Small intestine (tissue), 7 donors: ENCODE measurements around the gene SLC37A4. TPM values are rescaled to one million over a fixed set of nuclear protein-coding genes. Genes with fewer than 3 reads are reported as not detected.
A peak's percentile ranks its signal among the peaks of the same experiment; 100 is the strongest.
"Not testable (repeated sequence)": the region's sequence is repeated elsewhere in the genome, so short reads cannot be mapped to it uniquely, and the experiment has no call there.

Experiments
- DNase-seq, 2 donors: peaks; one replicate each; pipeline versions ENCODE4 v3.0.0 to v3.0.0-alpha.2; 2013
- FAIRE-seq: peaks from 2 replicates; lab custom pipeline; 2012; peaks lifted over from hg19 to GRCh38; lab: Jason Lieb, UNC
- H3K27ac ChIP-seq, 3 donors: one replicate each; pipeline ENCODE4 v1.5.1; 2013; ENCODE audit warnings: low read length in 2 of 3, mild to moderate bottlenecking in 2 of 3, control low read depth in 1 of 3, inconsistent platforms in 1 of 3, low read depth in 1 of 3, moderate library complexity in 1 of 3
- H3K27me3 ChIP-seq, 3 donors: one replicate each; pipeline ENCODE4 v1.6.1; 2013; ENCODE audit warnings: low read length in 3 of 3, inconsistent platforms in 1 of 3; ENCODE audit not compliant: control insufficient read depth in 3 of 3, insufficient read depth in 3 of 3
- H3K36me3 ChIP-seq, 3 donors: one replicate each; pipeline ENCODE4 v1.6.1; 2013; ENCODE audit warnings: low read length in 3 of 3, inconsistent platforms in 1 of 3, low read depth in 1 of 3, mild to moderate bottlenecking in 1 of 3, moderate library complexity in 1 of 3; ENCODE audit not compliant: control insufficient read depth in 3 of 3, insufficient read depth in 2 of 3
- H3K4me1 ChIP-seq, 3 donors: one replicate each; pipeline ENCODE4 v1.6.1; 2013; ENCODE audit warnings: low read length in 2 of 3, inconsistent platforms in 1 of 3, low read depth in 1 of 3, mild to moderate bottlenecking in 1 of 3, moderate library complexity in 1 of 3; ENCODE audit not compliant: control insufficient read depth in 3 of 3, insufficient read depth in 2 of 3
- H3K4me3 ChIP-seq, 3 donors: one replicate each; pipeline ENCODE4 v1.5.1; 2013; ENCODE audit warnings: low read length in 3 of 3, control low read depth in 1 of 3, inconsistent platforms in 1 of 3, low read depth in 1 of 3, mild to moderate bottlenecking in 1 of 3, moderate library complexity in 1 of 3
- H3K9me3 ChIP-seq, 2 donors: one replicate each; pipeline ENCODE4 v1.6.1; 2013; ENCODE audit warnings: low read depth in 1 of 2, low read length in 1 of 2; ENCODE audit not compliant: control insufficient read depth in 2 of 2, insufficient read depth in 1 of 2
- WGBS, 3 donors: extraction: QIAGEN DNeasy Blood & Tissue Kit; methylation state at CpG; one replicate each; pipeline ENCODE4 v1.1.7; 2013; 5-methylcytosine and 5-hydroxymethylcytosine counted together
- polyA plus RNA-seq, 4 donors: library from polyadenylated mRNA; stranded (reverse) in 3 of 4; unstranded in 1 of 4; fragments of 200-250 nt in 3 of 4; fragments of 120-200 nt in 1 of 4; gene quantifications; one replicate each; pipeline versions ENCODE4 v1.2.1 to v1.2.3, GENCODE V29; 2013
- donor health status: healthy with polysubstance abuse.
- donor health status: control.
- donor health status: control.
- donor health status: Bipolar disorder and iron deficiency.
- donor health status: healthy.

Gene SLC37A4
- polyA plus RNA-seq, 4 donors = 57.9 to 250 (median 96.9) TPM

DNA sequence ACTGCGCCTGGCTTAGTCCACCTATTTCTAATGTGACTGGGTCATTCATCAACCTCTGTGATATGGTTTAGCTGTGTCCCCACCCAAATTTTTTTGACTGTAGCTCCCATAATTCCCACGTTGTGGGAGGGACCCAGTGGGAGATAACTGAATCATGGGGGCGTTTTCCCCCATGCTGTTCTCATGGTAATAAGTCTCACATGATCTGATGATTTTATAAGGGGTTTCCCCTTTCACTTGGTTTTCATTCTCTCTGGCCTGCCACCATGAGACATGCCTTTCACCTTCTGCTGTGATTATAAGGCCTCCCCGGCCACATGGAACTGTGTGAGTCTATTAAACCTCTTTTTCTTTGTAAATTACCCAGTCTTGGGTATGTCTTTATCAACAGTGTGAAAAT is 24.0 kb downstream of the SLC37A4 start:
- FAIRE-seq = no peak
- Histone ChIP-seq H3K9me3 (no peaks in the 10 kb centered on the region), H3K4me1 (no peaks in the 10 kb centered on the region), H3K36me3 (peaks cover 4 to 60% (median 7%) of the 10 kb centered on the region in 3 donors), H3K27me3 (no peaks in the 10 kb centered on the region), H3K27ac (no peak overlapping the region), H3K4me3 (no peak overlapping the region)
- 88 to 90% (median 88%) methylated on average over 4 of the region's 4 CpGs for WGBS, 3 donors
- no peak for DNase-seq

DNA sequence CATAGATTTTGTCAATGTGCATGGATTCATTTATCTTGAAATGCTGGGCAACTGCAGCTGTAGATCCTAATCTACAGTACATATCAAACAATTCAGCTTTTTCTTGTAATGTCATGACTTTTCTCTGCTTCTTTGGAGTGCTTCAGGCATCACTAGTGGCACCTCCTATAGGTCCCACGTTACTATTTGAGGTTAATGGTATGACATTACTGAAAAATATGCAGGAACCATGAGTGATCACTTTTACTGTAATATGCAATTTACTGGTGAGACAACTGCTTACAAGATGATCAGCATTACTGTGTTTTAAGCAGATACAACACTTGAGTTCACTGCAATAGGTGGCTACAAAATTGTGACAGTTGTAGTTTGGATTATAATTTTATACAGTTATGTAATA is 29.8 kb downstream of the SLC37A4 start:
- DNase-seq (no peak), FAIRE-seq (no peak)
- Histone ChIP-seq H3K27me3 (no peaks in the 10 kb centered on the region), H3K27ac (no peak overlapping the region), H3K36me3 (peaks cover 0 to 39% (median 2%) of the 10 kb centered on the region in 3 donors), H3K4me1 (peaks cover 0 to 4% (median 2%) of the 10 kb centered on the region in 3 donors), H3K4me3 (no peak overlapping the region), H3K9me3 (no peaks in the 10 kb centered on the region)
- WGBS, 3 donors = 52 to 69% (median 59%) methylated on average over 1 of the region's 1 CpG

DNA sequence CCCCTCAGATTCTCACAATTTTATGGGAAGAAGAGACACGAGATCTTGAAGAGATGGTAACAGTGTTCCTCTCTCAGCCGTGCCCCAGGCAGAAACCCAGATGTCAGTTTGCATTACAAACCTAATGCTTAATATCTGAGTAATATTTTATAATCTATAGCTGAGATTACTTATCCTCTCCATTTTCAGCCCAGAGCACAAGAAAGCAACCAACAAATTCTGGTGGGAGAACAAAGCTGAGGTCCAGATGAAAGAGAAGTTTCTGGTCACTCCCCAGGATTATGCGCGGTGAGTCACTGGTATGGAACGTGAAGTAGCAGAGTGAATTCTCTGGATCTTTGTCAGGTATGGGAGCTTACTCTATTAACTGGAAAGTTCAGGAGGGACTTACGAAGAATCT is 31.9 kb downstream of the SLC37A4 start:
- no peaks in the 10 kb centered on the region for H3K9me3 ChIP-seq
- H3K27me3 ChIP-seq = no peaks in the 10 kb centered on the region
- FAIRE-seq = no peak
- peak; percentile 46 to 68 for DNase-seq
- H3K27ac ChIP-seq = peak overlapping the region; percentile 64 to 93 (median 76)
- WGBS, 3 donors = 28 to 46% (median 35%) methylated on average over 6 of the region's 6 CpGs
- H3K36me3 ChIP-seq = peaks cover 0 to 31% (median 2%) of the 10 kb centered on the region in 3 donors
- peaks cover 0 to 4% (median 2%) of the 10 kb centered on the region in 3 donors for H3K4me1 ChIP-seq
- peak overlapping the region; percentile 70 to 94 (median 88) for H3K4me3 ChIP-seq

DNA sequence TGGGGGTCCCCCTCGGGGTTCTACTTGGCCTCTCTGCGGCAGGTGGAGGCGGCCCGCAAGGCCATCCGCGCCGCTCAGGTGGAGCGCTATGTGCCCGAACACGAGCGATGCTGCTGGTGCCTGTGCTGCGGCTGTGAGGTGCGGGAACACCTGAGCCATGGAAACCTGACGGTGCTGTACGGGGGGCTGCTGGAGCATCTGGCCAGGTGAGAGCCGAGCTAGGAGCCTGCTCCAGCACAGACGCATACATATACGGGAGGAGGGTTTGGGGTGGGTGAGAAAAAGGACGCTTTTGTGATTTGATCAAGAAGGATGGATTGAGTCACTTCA is 32.3 kb downstream of the SLC37A4 start:
- H3K27me3 ChIP-seq = no peaks in the 10 kb centered on the region
- DNase-seq = no peak
- FAIRE-seq = no peak

DNA sequence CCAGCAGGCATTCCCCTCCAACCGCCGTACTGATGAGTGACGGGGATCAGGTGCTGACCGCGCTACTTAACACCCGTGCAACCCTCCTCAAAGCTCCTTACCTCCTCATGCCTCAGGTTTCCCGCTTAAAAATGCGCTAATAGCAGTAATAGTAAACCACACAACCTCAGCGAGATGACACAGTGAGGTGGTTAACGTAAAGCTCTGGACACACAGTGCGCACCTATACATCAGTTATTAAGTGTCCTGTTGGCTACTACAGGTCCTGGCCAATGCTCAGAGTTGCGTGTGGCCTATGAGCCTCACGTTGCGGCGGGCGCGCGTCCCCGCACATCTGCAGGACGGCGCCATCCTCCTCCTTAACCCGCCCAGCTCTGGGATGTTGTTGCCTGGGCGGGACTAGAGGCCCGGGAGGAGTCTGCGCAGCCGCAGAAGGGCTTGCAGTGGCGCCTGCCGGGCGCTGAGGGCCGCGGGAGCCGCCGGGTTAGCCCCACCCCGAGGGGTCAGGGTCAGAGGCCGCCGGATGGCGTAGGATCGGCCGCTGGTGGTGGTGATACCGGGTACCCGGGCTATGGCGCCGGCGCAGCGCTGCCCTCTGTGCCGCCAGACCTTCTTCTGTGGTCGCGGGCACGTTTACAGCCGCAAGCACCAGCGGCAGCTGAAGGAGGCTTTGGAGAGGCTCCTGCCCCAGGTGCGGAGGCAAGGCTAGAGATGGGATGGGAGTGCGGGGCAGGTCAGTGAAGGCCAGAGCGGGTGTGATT is 32.9 kb downstream of the SLC37A4 start, which contains the start of gene CENATAC:
Gene CENATAC, plus strand, starts transcription at position 512 of the 761 bp plus-strand sequence. Its CDS starts 60 bp downstream, at position 572.
- WGBS, 3 donors = 0 to 1% (median 0%) methylated on average over 40 to 54 of the region's 54 CpGs
- DNase-seq (peak; percentile 96), FAIRE-seq (no peak)
- peaks cover 0 to 21% (median 2%) of the 10 kb centered on the region in 3 donors for H3K36me3 ChIP-seq
- peaks cover 0 to 4% (median 2%) of the 10 kb centered on the region in 3 donors for H3K4me1 ChIP-seq
- no peaks in the 10 kb centered on the region for H3K27me3 ChIP-seq
- H3K9me3 ChIP-seq = no peaks in the 10 kb centered on the region
- H3K4me3 ChIP-seq = peak within 1 kb of the TSS; percentile 70 to 94 (median 88)
- peak within 1 kb of the TSS; percentile 64 to 93 (median 76) for H3K27ac ChIP-seq

More for the DNA sequence above, 32.3 kb downstream of the SLC37A4 start:
- Histone ChIP-seq H3K4me3 (peak overlapping the region; percentile 70 to 94 (median 88)), H3K9me3 (no peaks in the 10 kb centered on the region), H3K27ac (peak overlapping the region; percentile 64 to 93 (median 76)), H3K36me3 (peaks cover 0 to 27% (median 2%) of the 10 kb centered on the region in 3 donors), H3K4me1 (peaks cover 0 to 4% (median 2%) of the 10 kb centered on the region in 3 donors)
- WGBS, 3 donors = 0 to 2% (median 0%) methylated on average over 15 to 19 of the region's 19 CpGs

GRCh38 chr11:118996926-118997626 is 33.6 kb downstream of the SLC37A4 start:
- no peaks in the 10 kb centered on the region for H3K9me3 ChIP-seq
- peak overlapping the region in 1 of 3 donors; percentile 93 for H3K27ac ChIP-seq
- H3K4me1 ChIP-seq = peaks cover 0 to 4% (median 2%) of the 10 kb centered on the region in 3 donors
- H3K4me3 ChIP-seq = peak overlapping the region; percentile 43 to 88 (median 70)
- 16 to 32% (median 24%) methylated on average over 22 of the region's 22 CpGs for WGBS, 3 donors
- H3K36me3 ChIP-seq = peaks cover 0 to 15% (median 2%) of the 10 kb centered on the region in 3 donors
- peak in 1 of 2 donors; percentile 19 for DNase-seq
- no peaks in the 10 kb centered on the region for H3K27me3 ChIP-seq
- FAIRE-seq = no peak

GRCh38 chr11:118991486-118992038 is 39.1 kb downstream of the SLC37A4 start:
- not testable (repeated sequence) for H3K9me3 ChIP-seq, DNase-seq, H3K4me1 ChIP-seq, H3K27me3 ChIP-seq, H3K36me3 ChIP-seq, H3K27ac ChIP-seq, FAIRE-seq, H3K4me3 ChIP-seq
- WGBS, 3 donors = 96 to 100% (median 98%) methylated on average over 26 to 44 of the region's 44 CpGs

GRCh38 chr11:118988280-118988679 is 42.4 kb downstream of the SLC37A4 start:
- DNase-seq = no peak
- 66 to 89% (median 84%) methylated on average over 5 of the region's 5 CpGs for WGBS, 3 donors
- H3K36me3 ChIP-seq = no peaks in the 10 kb centered on the region
- no peaks in the 10 kb centered on the region for H3K9me3 ChIP-seq
- H3K27me3 ChIP-seq = no peaks in the 10 kb centered on the region
- H3K27ac ChIP-seq = no peak overlapping the region
- no peak overlapping the region for H3K4me3 ChIP-seq
- H3K4me1 ChIP-seq = no peaks in the 10 kb centered on the region
- no peak for FAIRE-seq
